H1 (cell line): Measurements from ENCODE around the gene BRIX1. TPM values are rescaled to one million over a fixed set of nuclear protein-coding genes. Genes with fewer than 3 reads are reported as not detected.

Experiments used
- CTCF ChIA-PET: fragments of 300-600 bp; sonication (Branson Sonifier 250); formaldehyde crosslinking; loops from one replicate; lab custom pipeline; 2021; ENCODE audit not compliant: partially characterized antibody; lab: Charles Lee
- POLR2A ChIA-PET: fragments of 300-600 bp; sonication (Branson Sonifier 250); formaldehyde crosslinking; loops from one replicate; lab custom pipeline; 2021; ENCODE audit warnings: inconsistent platforms; ENCODE audit not compliant: partially characterized antibody; lab: Charles Lee
- DNase-seq, 2 experiments: peaks; one replicate each; pipeline versions ENCODE4 v3.0.0 to v3.0.0-alpha.2; 2010 to 2022; ENCODE audit warnings: low spot score in 2 of 2, low read depth in 1 of 2, mixed read lengths in 1 of 2
- FAIRE-seq: peaks from 2 replicates; lab custom pipeline; 2011; peaks lifted over from hg19 to GRCh38; lab: Jason Lieb, UNC
- H2AFZ ChIP-seq: 2 replicates; pipeline ENCODE4 v1.8.1; 2012; ENCODE audit warnings: low read length, inconsistent platforms
- H2AK5ac ChIP-seq: 2 replicates; pipeline ENCODE4 v1.6.1; 2013; ENCODE audit warnings: low read depth, low read length
- H2BK120ac ChIP-seq: replicated peaks from 2 replicates; pipeline ENCODE3; 2013; ENCODE audit warnings: low read depth, low read length, inconsistent platforms
- H2BK12ac ChIP-seq: 2 replicates; pipeline ENCODE4 v1.6.1; 2013; ENCODE audit warnings: low read depth, low read length
- H2BK15ac ChIP-seq: 2 replicates; pipeline ENCODE4 v1.6.1; 2013; ENCODE audit warnings: low read length
- H2BK20ac ChIP-seq: 2 replicates; pipeline ENCODE4 v1.6.1; 2013; ENCODE audit warnings: low read length
- H2BK5ac ChIP-seq: 2 replicates; pipeline ENCODE4 v1.6.1; 2013; ENCODE audit warnings: low read depth, low read length
- H3K14ac ChIP-seq: 2 replicates; pipeline ENCODE4 v1.6.1; 2013; ENCODE audit warnings: inconsistent platforms; ENCODE audit not compliant: insufficient read length
- H3K18ac ChIP-seq: 2 replicates; pipeline ENCODE4 v1.6.1; 2013; ENCODE audit warnings: low read length; ENCODE audit errors: extremely low read depth
- H3K23ac ChIP-seq: 2 replicates; pipeline ENCODE4 v1.6.1; 2013; ENCODE audit warnings: inconsistent platforms; ENCODE audit not compliant: insufficient read length
- H3K23me2 ChIP-seq: 2 replicates; pipeline ENCODE4 v1.6.1; 2013; ENCODE audit warnings: low read depth, low read length
- H3K27ac ChIP-seq: 2 replicates; pipeline ENCODE4 v1.6.1; 2011; ENCODE audit warnings: low read depth, low read length, inconsistent platforms
- H3K27me3 ChIP-seq, 4 experiments: replicated peaks in 1 of 4; 1 replicate in 1 of 4; 2 replicates in 3 of 4; pipeline versions ENCODE4 v1.6.1 to v1.8.1; 2011 to 2013; ENCODE audit warnings: low read length in 3 of 4, mild to moderate bottlenecking in 3 of 4, inconsistent platforms in 2 of 4, mixed read lengths in 2 of 4, moderate library complexity in 1 of 4; ENCODE audit not compliant: control insufficient read depth in 3 of 4, insufficient read depth in 3 of 4; ENCODE audit errors: extremely low read depth in 1 of 4
- H3K36me3 ChIP-seq, 4 experiments: 2 replicates each; pipeline versions ENCODE4 v1.6.1 to v1.8.1; 2011 to 2013; ENCODE audit warnings: mild to moderate bottlenecking in 4 of 4, low read length in 3 of 4, moderate library complexity in 2 of 4, control low read depth in 1 of 4, inconsistent platforms in 1 of 4; ENCODE audit not compliant: insufficient read depth in 4 of 4, control insufficient read depth in 2 of 4
- H3K4ac ChIP-seq: replicated peaks from 2 replicates; pipeline ENCODE3; 2013; ENCODE audit warnings: low read length, low read depth, mixed read lengths, inconsistent platforms; ENCODE audit not compliant: insufficient read length
- H3K4me1 ChIP-seq, 4 experiments: replicated peaks in 1 of 4; 1 replicate in 1 of 4; 2 replicates in 3 of 4; pipeline versions ENCODE4 v1.6.1 to v1.8.1; 2011 to 2013; ENCODE audit warnings: low read length in 3 of 4, inconsistent platforms in 2 of 4, mixed read lengths in 1 of 4; ENCODE audit not compliant: insufficient read depth in 4 of 4, control insufficient read depth in 3 of 4
- H3K4me2 ChIP-seq, 2 experiments: 2 replicates each; pipeline versions ENCODE4 v1.6.1 to v1.8.1; 2011 to 2013; ENCODE audit warnings: low read depth in 2 of 2, low read length in 2 of 2, control low read depth in 1 of 2, inconsistent platforms in 1 of 2, mild to moderate bottlenecking in 1 of 2; ENCODE audit not compliant: insufficient read depth in 1 of 2
- H3K4me3 ChIP-seq, 4 experiments: fragments of 200-600, 300-600 bp in 1 of 4; sonication (generic), shearing (Covaris generic), sonication (Bioruptor Twin) in 1 of 4; 2 replicates each; pipeline versions ENCODE4 v1.5.1 to v1.8.1; 2011 to 2016; ENCODE audit warnings: low read length in 4 of 4, low read depth in 3 of 4, control low read depth in 2 of 4, inconsistent platforms in 2 of 4, mild to moderate bottlenecking in 2 of 4, mixed read lengths in 1 of 4, moderate library complexity in 1 of 4; ENCODE audit not compliant: insufficient read depth in 2 of 4; ENCODE audit errors: extremely low read depth in 1 of 4
- H3K56ac ChIP-seq: replicated peaks from 2 replicates; pipeline ENCODE3; 2013; ENCODE audit warnings: low read depth, mild to moderate bottlenecking, mixed read lengths, low read length, inconsistent platforms; ENCODE audit not compliant: insufficient read length
- H3K79me1 ChIP-seq: 2 replicates; pipeline ENCODE4 v1.6.1; 2013; ENCODE audit warnings: low read depth, low read length, control low read depth
- H3K79me2 ChIP-seq, 2 experiments: 2 replicates each; pipeline versions ENCODE4 v1.6.1 to v1.8.1; 2012 to 2013; ENCODE audit warnings: low read length in 2 of 2, mild to moderate bottlenecking in 2 of 2, inconsistent platforms in 1 of 2; ENCODE audit not compliant: insufficient read depth in 2 of 2, control insufficient read depth in 1 of 2
- H3K9ac ChIP-seq, 4 experiments: replicated peaks in 1 of 4; 1 replicate in 1 of 4; 2 replicates in 3 of 4; pipeline versions ENCODE4 v1.6.1 to v1.8.1; 2011 to 2013; ENCODE audit warnings: low read depth in 3 of 4, low read length in 3 of 4, control low read depth in 2 of 4, mild to moderate bottlenecking in 2 of 4, moderate library complexity in 2 of 4, inconsistent platforms in 1 of 4; ENCODE audit errors: extremely low read depth in 1 of 4
- H3K9me3 ChIP-seq, 2 experiments: 2 replicates each; pipeline versions ENCODE4 v1.6.1 to v1.8.1; 2012 to 2013; ENCODE audit warnings: mild to moderate bottlenecking in 2 of 2, moderate library complexity in 2 of 2, control low read depth in 1 of 2, inconsistent platforms in 1 of 2, low read depth in 1 of 2, low read length in 1 of 2, mixed read lengths in 1 of 2; ENCODE audit not compliant: insufficient read depth in 2 of 2
- H4K20me1 ChIP-seq, 2 experiments: replicated peaks in 1 of 2; 2 replicates each; pipeline versions ENCODE3 to v1.8.1; 2011 to 2013; ENCODE audit warnings: inconsistent platforms in 2 of 2, low read length in 2 of 2, mild to moderate bottlenecking in 1 of 2; ENCODE audit not compliant: insufficient read depth in 2 of 2, control insufficient read depth in 1 of 2
- H4K5ac ChIP-seq: 2 replicates; pipeline ENCODE4 v1.6.1; 2013; ENCODE audit warnings: low read length, low read depth, mixed read lengths, inconsistent platforms; ENCODE audit not compliant: insufficient read length
- H4K8ac ChIP-seq: 2 replicates; pipeline ENCODE4 v1.8.0; 2013; ENCODE audit warnings: mild to moderate bottlenecking, moderate library complexity, low read length, inconsistent platforms; ENCODE audit not compliant: insufficient read depth; ENCODE audit errors: extremely low read depth
- H4K91ac ChIP-seq: replicated peaks from 2 replicates; pipeline ENCODE3; 2013; ENCODE audit warnings: low read length, mixed read lengths, inconsistent platforms; ENCODE audit not compliant: insufficient read length
- POLR2AphosphoS5 ChIP-seq: IDR thresholded peaks from 2 replicates; pipeline ENCODE4 v1.6.1; 2011; ENCODE audit warnings: low read depth, low read length
- RAD21 ChIP-seq, 2 experiments: IDR thresholded peaks in 1 of 2; conservative IDR thresholded peaks in 1 of 2; 2 replicates each; pipeline ENCODE4 v1.6.1; 2011; ENCODE audit warnings: low read depth in 2 of 2, low read length in 2 of 2, improper control_type of control experiment in 1 of 2, inconsistent platforms in 1 of 2, mild to moderate bottlenecking in 1 of 2, moderate library complexity in 1 of 2
- WGBS, 2 experiments: shearing (Covaris generic) in 1 of 2; methylation state at CpG; one replicate each; pipeline versions ENCODE4 v1.1.6 to v1.1.7; 2013 to 2015; ENCODE audit warnings: low lambda C conversion rate in 2 of 2, mixed read lengths in 2 of 2, inconsistent platforms in 1 of 2, low coverage in 1 of 2, missing lambda C conversion rate in 1 of 2; ENCODE audit not compliant: insufficient replicate concordance in 2 of 2, insufficient coverage in 1 of 2, insufficient read length in 1 of 2; ENCODE audit errors: extremely low coverage in 1 of 2, missing lambda C conversion rate in 1 of 2; 5-methylcytosine and 5-hydroxymethylcytosine counted together
- polyA plus RNA-seq, 7 experiments: library from polyadenylated mRNA; depleted of rRNA in 3 of 7; stranded (reverse) in 5 of 7; unstranded in 2 of 7; fragments of >200 nt in 5 of 7; fragments of 200-250 nt in 2 of 7; gene quantifications; 1 replicate in 5 of 7; 2 replicates in 1 of 7; 4 replicates in 1 of 7; pipeline versions ENCODE4 v1.2.1 to v1.2.3, GENCODE V29; 2011 to 2013; ENCODE audit warnings: missing spikeins in 2 of 7, mixed read lengths in 2 of 7
- total RNA-seq: library from RNA; stranded (reverse); fragmentation: NEBNext Ultra II Directional; extraction: Animal tissue kit (Norgen Biotek cat#: 25700); gene quantifications from 2 replicates; pipeline ENCODE4 v1.2.1, GENCODE V29; 2021
- TF ChIP-seq, protein P1 (sequence below), 3 experiments: IDR thresholded peaks; 1 replicate in 2 of 3; 2 replicates in 1 of 3; pipeline versions ENCODE4 v1.5.1 to v1.6.1; 2011; ENCODE audit warnings: low read length in 3 of 3, mild to moderate bottlenecking in 3 of 3, inconsistent platforms in 2 of 3, low read depth in 1 of 3, moderate library complexity in 1 of 3; ENCODE audit not compliant: insufficient read depth in 1 of 3; ENCODE audit errors: control extremely low read depth in 1 of 3

BRIX1 gene
- total and polyA plus RNA-seq, 2 of the 8 experiments (the other 6 are each of a cell fraction or from before 2014, with no cell fraction given) = 26.9 to 71.7 TPM

DNA sequence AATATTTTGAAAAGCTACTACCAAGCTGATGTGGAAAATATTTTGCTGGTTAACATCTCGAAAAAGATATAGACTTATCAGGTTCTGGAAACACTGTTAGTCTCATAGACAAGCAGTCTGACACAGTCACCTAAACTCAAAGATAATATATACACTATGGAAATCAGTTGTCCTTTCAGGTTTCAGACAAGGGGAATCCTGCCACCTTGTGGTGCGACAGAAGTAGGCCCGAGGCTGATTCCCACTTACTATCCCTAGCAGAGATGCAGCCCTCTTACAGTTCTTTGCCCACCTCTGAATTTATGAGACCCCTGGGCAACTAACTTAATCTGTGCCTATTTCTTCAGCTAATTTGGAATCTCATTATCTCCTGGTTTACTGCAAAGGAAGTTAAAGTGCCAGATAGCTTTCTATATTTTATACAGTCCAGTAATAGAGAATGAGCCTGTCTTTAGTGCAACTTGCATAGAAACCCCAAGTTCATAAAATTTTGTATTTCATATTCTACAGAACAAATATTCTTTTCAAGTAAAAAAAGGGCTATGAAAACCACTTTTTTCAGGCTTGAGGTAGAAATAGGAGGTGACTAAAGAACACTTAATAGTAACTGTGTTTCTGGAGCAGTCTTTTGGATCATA lies 17.1 kb upstream of the BRIX1 start:
- no peak overlapping the region for H4K8ac ChIP-seq
- no peak overlapping the region for H3K4me2 ChIP-seq
- no peaks in the 10 kb centered on the region for H3K9me3 ChIP-seq
- H3K36me3 ChIP-seq = peaks cover 0 to 4% (median under 1%) of the 10 kb centered on the region in 4 experiments; a peak in 2 of 8 replicates
- H3K9ac ChIP-seq = no peak overlapping the region
- no peak overlapping the region for H2BK5ac ChIP-seq
- no peak overlapping the region for H2AK5ac ChIP-seq
- no peak overlapping the region for H3K18ac ChIP-seq
- H2BK20ac ChIP-seq = no peak overlapping the region
- H4K20me1 ChIP-seq = no peaks in the 10 kb centered on the region
- no peaks in the 10 kb centered on the region for H3K79me2 ChIP-seq
- no peak overlapping the region for H3K27ac ChIP-seq
- H2BK120ac ChIP-seq = no peak overlapping the region
- no peak overlapping the region for H3K56ac ChIP-seq
- no peak overlapping the region for H3K4me3 ChIP-seq
- H3K4ac ChIP-seq = no peak overlapping the region
- 4% methylated on average over 3 of the region's 3 CpGs; no CpG with 5 or more reads in 1 of the 2 experiments for WGBS, 2 experiments
- CTCF ChIA-PET = interaction anchor here (0.6 to 4.9 kb wide), 68 partner anchors 8 to 447 kb away, joined by 3 to 44 read pairs (median 4); partner anchors contain the start of genes BRIX1, RAD1 and TTC23L
- TF ChIP-seq, protein P1, sequence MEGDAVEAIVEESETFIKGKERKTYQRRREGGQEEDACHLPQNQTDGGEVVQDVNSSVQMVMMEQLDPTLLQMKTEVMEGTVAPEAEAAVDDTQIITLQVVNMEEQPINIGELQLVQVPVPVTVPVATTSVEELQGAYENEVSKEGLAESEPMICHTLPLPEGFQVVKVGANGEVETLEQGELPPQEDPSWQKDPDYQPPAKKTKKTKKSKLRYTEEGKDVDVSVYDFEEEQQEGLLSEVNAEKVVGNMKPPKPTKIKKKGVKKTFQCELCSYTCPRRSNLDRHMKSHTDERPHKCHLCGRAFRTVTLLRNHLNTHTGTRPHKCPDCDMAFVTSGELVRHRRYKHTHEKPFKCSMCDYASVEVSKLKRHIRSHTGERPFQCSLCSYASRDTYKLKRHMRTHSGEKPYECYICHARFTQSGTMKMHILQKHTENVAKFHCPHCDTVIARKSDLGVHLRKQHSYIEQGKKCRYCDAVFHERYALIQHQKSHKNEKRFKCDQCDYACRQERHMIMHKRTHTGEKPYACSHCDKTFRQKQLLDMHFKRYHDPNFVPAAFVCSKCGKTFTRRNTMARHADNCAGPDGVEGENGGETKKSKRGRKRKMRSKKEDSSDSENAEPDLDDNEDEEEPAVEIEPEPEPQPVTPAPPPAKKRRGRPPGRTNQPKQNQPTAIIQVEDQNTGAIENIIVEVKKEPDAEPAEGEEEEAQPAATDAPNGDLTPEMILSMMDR (IDR thresholded peaks at IDR 0.05; ENCODE audit: control extremely low read depth in 1 of 3, insufficient read depth in 1 of 3, low read depth in 1 of 3, low read length in 3 of 3) = peak; percentile 79 to 85 (median 81)
- TF ChIP-seq RAD21 (IDR thresholded peaks at IDR 0.05 in 1 of 2, conservative IDR thresholded peaks at IDR 0.05 in 1 of 2; ENCODE audit: low read depth in 2 of 2, low read length in 2 of 2) (peak; percentile 91 to 95), POLR2AphosphoS5 (no peak)
- no peak overlapping the region for H2BK12ac ChIP-seq
- no peak overlapping the region for H4K5ac ChIP-seq
- H3K14ac ChIP-seq = no peak overlapping the region
- H3K23me2 ChIP-seq = no peaks in the 10 kb centered on the region
- H3K79me1 ChIP-seq = no peaks in the 10 kb centered on the region
- peaks cover 0 to 11% (median 0%) of the 10 kb centered on the region in 4 experiments; a peak in 1 of 7 replicates for H3K4me1 ChIP-seq
- H4K91ac ChIP-seq = no peak overlapping the region
- no peak overlapping the region for H2BK15ac ChIP-seq
- DNase-seq (peak; percentile 10 to 61), FAIRE-seq (peak; percentile 82)
- POLR2A ChIA-PET = interaction anchor here (1.0 to 2.3 kb wide), 6 partner anchors 17 to 423 kb away, joined by 3 to 11 read pairs (median 4); partner anchors contain the start of genes BRIX1, RAD1 and TTC23L
- H3K27me3 ChIP-seq = no peaks in the 10 kb centered on the region
- no peak overlapping the region for H2AFZ ChIP-seq
- no peak overlapping the region for H3K23ac ChIP-seq
